M059J (cell line): ENCODE data around the gene PSMD5. TPM values are rescaled to one million over a fixed set of nuclear protein-coding genes. Genes with fewer than 3 reads are reported as not detected.
"Not testable (repeated sequence)": the region's sequence is repeated elsewhere in the genome, so short reads cannot be mapped to it uniquely, and the experiment has no call there.

ENCODE experiments used
- DNase-seq: peaks from one replicate; pipeline ENCODE4 v3.0.0-alpha.2; 2012; ENCODE audit warnings: low read depth
- total RNA-seq: library from RNA; depleted of rRNA; stranded (reverse); fragments of >200 nt; shearing (Covaris generic); gene quantifications from 2 replicates; pipeline ENCODE4 v1.2.3, GENCODE V29; 2014

PSMD5 gene
- total RNA-seq, 1 experiment from 2014 or later = 58.3 TPM

GRCh38 chr9:120807607-120808379 is 34.9 kb downstream of the PSMD5 start:
- no peak for DNase-seq

DNA sequence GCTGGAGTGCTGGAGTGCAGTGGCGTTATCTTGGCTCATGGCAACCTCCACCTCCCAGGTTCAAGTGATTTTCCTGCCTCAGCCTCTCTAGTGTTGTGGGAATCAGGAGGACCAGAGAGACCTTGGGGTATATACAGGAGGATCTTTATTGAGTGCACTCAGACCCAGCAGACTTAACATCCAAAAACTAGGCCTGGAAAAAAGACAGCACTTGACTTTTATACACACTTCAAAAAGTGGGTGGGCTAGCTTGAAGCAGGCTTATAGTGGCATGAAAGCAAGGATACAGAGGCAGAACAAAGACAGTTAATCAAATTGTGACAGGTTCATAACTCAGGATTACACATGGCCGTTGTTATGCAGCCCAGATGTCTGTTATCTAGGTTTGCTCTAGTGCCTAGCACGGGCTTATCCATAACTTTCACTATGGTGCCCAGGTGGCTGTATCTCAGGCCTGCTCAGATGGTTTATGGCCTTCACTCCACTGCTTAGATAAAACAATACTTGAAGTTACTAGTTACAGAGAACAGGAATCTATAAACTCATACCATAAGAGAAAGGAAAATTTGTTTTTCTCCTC is 37.8 kb downstream of the PSMD5 start:
- DNase-seq = not testable (repeated sequence)

- no peak for DNase-seq
Observed at GRCh38 chr9:120801441-120801840, 41.3 kb downstream of the PSMD5 start.

GRCh38 chr9:120792898-120793765 is 49.6 kb downstream of the PSMD5 start, which contains the start of gene FBXW2:
Gene FBXW2, minus strand, starts transcription at chr9:120793416. Its CDS starts 5,158 bp downstream, at chr9:120788258.
- peak; percentile 90 for DNase-seq

DNA sequence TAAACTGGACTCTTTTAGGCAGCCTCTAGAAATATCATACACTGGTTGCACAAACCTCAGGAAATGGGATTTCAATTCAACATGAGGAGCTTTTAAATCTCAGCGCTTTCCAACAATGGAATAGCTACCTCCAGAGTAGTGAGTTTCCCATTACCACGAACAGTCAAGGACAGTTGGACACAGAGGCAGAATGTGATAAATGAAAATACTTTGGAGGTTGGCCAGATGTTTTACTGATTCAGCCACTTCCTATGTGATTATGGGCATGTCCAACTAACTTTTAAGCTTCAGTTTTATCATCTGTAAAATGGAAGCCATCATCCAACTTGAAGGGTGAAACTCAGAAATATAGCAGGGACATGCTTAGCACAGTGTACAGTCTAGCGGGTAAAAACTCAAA is 51.6 kb downstream of the PSMD5 start:
- DNase-seq = peak; percentile 11

DNA sequence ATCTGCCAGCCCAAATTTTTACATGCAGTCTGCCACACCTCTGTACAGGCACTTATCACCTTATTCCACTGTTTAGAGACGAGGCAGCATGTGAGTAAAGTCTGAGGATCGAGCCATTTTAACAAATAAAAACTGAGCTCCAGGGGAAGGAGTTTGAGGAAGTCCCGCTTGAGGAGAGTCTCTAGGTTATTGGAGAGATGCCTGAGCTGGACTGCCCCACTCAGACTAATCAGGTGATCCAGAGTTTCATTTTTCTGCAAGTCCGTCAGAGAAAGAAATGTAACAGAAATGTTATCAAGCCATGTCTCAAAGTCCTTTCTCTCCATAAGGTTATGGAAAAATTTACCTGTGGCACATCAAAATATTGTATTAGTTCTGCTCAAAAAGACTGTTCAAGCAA is 54.8 kb downstream of the PSMD5 start:
- DNase-seq = no peak

DNA sequence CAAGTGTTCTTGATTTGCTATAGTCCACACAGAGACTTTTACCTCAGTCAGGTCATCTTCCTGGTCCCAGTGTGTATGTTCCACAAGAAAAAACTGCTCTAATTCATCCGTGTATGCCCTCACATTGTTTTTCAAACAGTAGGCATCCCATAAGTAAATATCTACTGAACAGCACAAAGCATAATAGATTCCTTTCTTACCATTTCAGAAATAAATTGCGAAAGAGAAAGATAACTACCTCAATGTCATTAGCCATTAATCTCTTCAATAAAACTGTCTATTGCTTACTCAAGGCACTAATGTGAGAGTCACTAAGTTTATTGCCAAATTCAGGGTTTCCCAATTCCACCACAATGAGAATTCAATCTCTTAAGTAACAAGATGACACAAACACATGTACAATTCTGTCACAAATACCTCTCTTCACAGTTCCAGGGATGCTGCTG is 59.1 kb downstream of the PSMD5 start:
- DNase-seq = peak; percentile 55

DNA sequence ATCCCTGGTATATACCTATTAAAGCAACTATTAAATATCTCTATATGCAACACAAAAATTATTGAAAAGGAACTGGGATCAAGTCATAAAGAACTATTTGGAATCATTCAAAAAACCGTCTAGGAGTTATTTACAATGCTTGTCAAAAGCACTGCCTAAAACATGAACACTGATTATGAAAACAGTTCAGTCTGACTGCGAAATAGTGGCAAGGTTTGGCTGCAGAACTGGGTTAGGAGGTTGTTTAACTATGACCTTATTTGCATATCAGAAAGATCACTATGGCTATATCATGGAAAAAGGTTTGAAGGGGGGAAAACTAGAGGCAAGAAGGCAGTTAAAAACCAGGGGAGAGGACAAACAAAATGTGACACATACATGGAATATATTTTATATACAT is 61.5 kb downstream of the PSMD5 start:
- no peak for DNase-seq

GRCh38 chr9:120780367-120780766 is 62.4 kb downstream of the PSMD5 start:
- no peak for DNase-seq

DNA sequence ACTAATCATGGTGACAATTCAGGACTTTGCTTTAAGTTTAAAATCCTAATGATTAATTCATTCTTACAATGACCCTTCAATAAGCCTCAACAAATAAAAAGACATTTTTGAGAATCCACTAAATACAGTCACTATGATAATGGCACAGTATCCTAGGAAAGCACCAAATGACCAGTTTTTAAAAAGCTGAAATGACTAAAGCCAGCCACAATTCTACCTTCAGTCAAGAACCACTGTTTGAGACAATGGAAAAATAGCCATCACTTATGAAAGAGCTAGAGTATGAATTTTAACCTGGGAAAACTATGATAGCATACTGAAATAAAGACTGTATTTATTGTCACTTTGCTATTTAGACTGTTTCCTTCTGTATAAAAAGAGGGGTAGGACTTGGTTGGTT is 63.5 kb downstream of the PSMD5 start:
- no peak for DNase-seq

- no peak for DNase-seq
Observed at GRCh38 chr9:120778758-120779157, 64.0 kb downstream of the PSMD5 start.

- DNase-seq = no peak
Observed at GRCh38 chr9:120777229-120777628, 65.5 kb downstream of the PSMD5 start.

DNA sequence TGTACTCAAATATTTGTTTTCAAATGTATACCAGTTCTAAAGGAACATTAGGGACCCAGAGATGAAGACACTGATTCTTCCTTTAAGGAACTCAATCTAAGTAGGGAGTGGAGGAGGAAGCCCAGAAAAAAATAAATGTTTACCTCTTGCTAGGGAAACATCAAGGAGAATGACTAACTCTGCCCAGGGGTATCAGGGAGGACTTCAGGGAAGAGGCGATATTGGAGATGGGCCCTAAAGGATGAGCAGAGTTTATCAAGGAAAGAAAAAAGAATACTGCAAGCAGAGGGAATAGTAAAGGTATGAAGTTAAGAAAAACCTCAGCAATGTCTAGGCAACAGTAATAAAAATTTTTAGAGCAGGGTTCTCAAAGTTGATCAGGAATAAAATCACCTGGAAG is 65.9 kb downstream of the PSMD5 start:
- DNase-seq = no peak

DNA sequence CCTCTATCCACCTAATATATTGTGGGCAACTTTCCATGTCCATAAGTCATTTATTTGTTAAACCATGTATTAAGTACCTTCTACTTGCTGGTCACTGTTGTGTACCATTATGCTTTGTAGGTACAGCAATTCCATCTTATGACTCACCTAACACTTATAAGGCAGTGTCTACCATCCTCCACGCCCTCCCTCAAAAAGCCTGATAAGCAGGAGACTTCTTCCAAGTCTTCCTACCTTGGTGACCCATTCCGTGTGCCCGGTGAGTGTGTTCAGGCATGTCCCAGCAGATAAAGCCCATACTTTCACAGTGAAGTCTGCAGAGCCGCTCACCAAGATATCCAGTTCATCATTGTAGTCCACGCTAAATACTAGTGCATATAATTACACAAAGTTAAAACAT is 66.9 kb downstream of the PSMD5 start:
- no peak for DNase-seq

DNA sequence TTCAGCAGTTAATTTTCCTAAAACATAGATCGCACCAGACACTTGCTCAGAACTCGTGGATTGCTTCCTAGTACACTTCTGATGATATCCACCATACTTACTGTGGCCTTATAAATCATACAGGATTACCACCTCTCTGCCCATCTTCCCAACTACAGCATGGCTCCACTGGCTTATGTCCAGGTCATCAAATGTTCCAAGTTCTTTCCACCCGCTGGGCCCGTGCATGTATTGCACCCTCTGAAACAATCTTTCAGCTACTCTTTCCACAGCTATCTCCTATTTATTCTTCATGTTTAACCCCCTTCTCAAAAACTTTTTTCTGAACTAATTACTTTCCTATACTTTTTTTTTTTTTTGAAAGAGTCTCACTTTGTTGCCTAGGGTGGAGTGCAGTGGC is 68.0 kb downstream of the PSMD5 start:
- no peak for DNase-seq

GRCh38 chr9:120773256-120773655 is 69.5 kb downstream of the PSMD5 start:
- DNase-seq = no peak

GRCh38 chr9:120770931-120771330 is 71.8 kb downstream of the PSMD5 start:
- no peak for DNase-seq

DNA sequence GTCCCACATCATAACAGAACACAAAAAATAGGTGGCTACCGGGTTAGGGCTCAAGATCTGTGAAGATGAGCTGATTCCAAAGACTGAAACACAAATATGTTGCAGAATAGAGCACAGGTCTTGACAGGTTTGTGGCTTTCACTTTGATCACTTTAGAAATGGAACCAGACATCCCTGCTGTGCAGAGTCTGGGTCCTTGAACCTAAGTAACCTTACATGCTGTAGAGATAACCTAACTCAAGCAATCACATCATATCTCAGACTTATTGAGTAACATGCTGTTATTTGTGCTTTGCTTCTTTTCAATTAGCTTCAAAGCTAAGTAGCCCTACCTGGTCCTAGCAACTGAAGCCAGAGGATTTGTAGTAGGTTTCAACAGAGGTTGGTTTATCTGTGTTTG is 73.8 kb downstream of the PSMD5 start:
- no peak for DNase-seq

GRCh38 chr9:120768247-120768646 is 74.5 kb downstream of the PSMD5 start:
- DNase-seq = no peak

- no peak for DNase-seq
Observed at GRCh38 chr9:120767451-120767850, 75.3 kb downstream of the PSMD5 start.
